Endothelial cell of umbilical vein (primary cell): Measurements from ENCODE around the gene KRABD2.

Source experiments
- CTCF ChIP-seq, 2 donors: IDR thresholded peaks; 1 replicate in 1 of 2; 2 replicates in 1 of 2; pipeline ENCODE4 v1.5.1; 2011; ENCODE audit warnings: low read length in 2 of 2, mild to moderate bottlenecking in 2 of 2, moderate library complexity in 2 of 2, control low read depth in 1 of 2, inconsistent platforms in 1 of 2, low read depth in 1 of 2; ENCODE audit not compliant: insufficient read depth in 1 of 2; ENCODE audit errors: extremely low read depth in 1 of 2
- EZH2 ChIP-seq: IDR thresholded peaks from 2 replicates; pipeline ENCODE4 v1.6.1; 2012; ENCODE audit warnings: borderline replicate concordance, low read depth, mild to moderate bottlenecking, moderate library complexity, low read length, inconsistent platforms; ENCODE audit not compliant: severe bottlenecking
- GATA2 ChIP-seq: IDR thresholded peaks from 2 replicates; pipeline ENCODE4 v1.7.0; 2011; ENCODE audit warnings: low read depth, mild to moderate bottlenecking, moderate library complexity, mixed read lengths, low read length; ENCODE audit not compliant: insufficient read length, insufficient read depth
- JUN ChIP-seq: IDR thresholded peaks from 2 replicates; pipeline ENCODE4 v1.6.1; 2011; ENCODE audit warnings: borderline replicate concordance, low read depth; ENCODE audit not compliant: insufficient read length, insufficient read depth
- MYC ChIP-seq: IDR thresholded peaks from one replicate; pipeline ENCODE4 v1.6.1; 2011; ENCODE audit warnings: mild to moderate bottlenecking, low read depth, low read length
- POLR2A ChIP-seq: IDR thresholded peaks from 2 replicates; pipeline ENCODE4 v1.6.1; 2012; ENCODE audit warnings: low read depth, mild to moderate bottlenecking, control low read depth, low read length
- POLR2AphosphoS5 ChIP-seq: IDR thresholded peaks from 2 replicates; pipeline ENCODE4 v1.6.1; 2012; ENCODE audit warnings: low read depth, mild to moderate bottlenecking, control low read depth, low read length, moderate library complexity; ENCODE audit not compliant: insufficient read depth
- TF ChIP-seq, protein P1 (sequence below): IDR thresholded peaks from 2 replicates; pipeline ENCODE4 v1.6.1; 2011; ENCODE audit not compliant: insufficient read depth, insufficient read length

DNA sequence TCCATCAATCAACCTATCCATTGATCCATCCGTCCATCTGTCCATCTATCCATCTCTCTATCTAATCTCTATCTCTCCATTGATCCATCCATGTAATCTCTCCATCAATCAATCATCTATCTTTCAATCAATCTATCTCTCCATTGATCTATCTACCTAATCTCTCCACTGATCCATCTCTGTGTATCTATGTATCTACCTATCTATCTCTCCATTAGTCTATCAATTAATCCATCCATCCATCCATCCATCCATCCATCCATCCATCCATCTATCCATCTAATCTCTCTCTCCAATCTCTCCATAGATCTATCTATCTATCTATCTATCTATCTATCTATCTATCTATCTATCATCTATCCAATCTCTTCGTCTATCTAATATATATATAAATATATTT, 24.6 kb upstream of the KRABD2 start:
- TF ChIP-seq CTCF (IDR thresholded peaks at IDR 0.05; ENCODE audit: extremely low read depth in 1 of 2, insufficient read depth in 1 of 2, low read depth in 1 of 2, low read length in 2 of 2) (no peak), POLR2AphosphoS5 (no peak), EZH2 (no peak), POLR2A (no peak), JUN (no peak), GATA2 (no peak), MYC (no peak)
- TF ChIP-seq, protein P1, sequence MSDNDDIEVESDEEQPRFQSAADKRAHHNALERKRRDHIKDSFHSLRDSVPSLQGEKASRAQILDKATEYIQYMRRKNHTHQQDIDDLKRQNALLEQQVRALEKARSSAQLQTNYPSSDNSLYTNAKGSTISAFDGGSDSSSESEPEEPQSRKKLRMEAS = no peak
